HG03558 (cell line): ENCODE data around the gene TSHZ2.

Experiments used
- ATAC-seq: cut with Tn5 transposase; IDR thresholded peaks from one replicate; pipeline ENCODE4 v1.9.1; 2021; ENCODE audit warnings: moderate number of reproducible peaks; ENCODE audit not compliant: unreplicated experiment; ENCODE audit errors: extremely low read depth

TSHZ2 gene

DNA sequence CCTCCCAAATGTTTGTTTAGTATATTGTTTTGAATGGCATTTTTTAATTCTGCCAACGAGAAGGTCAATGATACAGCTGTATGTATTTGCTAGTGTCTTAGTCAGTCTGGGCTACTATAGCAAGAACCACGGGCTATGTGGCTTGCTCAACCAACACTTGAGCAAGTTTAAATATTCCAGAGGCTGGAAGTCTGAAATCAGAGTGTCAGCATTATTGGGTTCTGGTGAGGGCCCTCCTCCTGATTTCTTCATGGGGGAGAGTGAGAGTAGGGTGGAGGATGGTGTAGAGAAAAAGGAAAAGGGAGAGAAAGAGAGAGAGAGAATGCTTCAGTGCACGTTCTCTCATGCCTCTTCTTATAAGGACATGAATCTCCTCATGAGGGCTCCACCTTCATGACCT lies 144.6 kb downstream of the TSHZ2 start:
- no peak for ATAC-seq

DNA sequence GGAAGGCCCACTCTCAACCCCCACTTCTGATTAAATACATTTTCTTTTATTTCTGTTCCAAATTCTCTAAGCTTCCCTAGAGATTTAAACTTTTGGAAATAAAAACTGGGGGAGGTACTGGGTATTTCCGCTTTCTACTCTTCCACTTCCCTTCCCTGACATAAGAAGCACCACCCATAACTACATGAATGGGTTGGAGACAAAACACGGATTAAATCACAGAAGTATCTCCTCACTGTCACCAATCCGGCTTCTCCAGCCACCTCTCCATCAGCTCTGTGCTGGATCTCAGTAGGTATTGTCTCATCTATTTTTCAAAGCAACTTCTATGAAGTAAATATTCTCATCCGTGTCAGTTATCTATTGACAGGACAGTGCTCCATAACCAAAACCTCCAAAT lies 150.7 kb downstream of the TSHZ2 start:
- no peak for ATAC-seq

DNA sequence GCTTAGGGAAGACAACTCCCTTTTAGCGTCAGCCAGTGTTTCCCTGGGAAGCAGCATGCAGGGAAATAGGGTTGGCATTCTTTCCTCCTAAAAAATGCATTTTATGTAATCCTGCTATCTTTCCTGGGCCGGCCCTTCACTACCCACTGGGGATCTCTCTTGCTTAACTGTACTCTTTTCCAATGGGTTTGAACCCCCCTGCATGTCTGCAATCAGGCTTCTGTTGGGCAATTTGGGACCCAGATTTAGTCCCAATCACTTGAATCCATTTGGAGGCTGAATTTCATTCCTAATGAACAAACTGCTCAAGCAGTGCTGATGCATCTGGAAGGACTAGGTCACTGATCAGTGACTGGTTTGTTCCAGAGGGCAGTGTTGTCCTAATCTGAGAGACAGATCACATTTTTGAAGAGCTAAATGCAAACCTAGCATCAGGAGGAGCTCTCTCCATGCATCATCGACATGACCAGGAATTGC lies 152.0 kb downstream of the TSHZ2 start:
- ATAC-seq, result no peak

DNA sequence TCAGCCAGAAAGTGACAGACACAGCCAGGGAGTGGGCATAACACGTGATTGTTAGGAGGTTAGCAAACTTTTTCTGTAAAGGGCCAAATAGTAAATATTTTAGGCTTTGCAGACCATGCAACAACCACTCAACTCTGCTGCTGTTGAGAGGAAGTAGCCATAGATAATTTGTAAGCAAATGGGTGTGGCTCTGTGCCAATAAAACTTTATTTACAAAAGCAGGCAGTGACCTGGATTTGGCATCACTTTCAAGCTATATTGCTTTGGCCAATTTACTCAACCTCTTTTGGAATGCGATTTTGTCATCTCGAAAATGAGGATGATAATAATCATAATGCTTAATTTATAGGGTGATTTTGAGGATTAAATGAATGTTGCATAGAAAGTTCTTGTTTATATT lies 152.6 kb downstream of the TSHZ2 start:
- ATAC-seq, result no peak

DNA sequence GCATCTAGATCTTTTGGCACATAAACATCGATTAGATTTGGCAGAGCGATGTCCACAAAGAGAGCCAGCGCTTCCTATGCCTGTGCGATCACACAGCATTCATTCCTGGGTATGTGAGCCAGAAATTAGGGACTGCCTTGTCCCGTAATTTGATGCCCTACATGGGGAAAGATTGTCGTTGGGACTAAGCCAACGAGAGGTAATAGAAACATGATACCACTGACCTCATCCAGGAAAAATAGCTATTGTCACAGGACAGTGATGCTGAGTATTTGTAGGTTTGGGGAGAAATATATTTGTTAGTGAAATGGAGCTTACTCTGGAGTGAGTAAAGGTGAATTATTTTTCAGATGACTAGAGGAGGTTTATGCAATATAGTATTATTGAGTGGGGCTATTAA lies 154.0 kb downstream of the TSHZ2 start:
- no peak for ATAC-seq

DNA sequence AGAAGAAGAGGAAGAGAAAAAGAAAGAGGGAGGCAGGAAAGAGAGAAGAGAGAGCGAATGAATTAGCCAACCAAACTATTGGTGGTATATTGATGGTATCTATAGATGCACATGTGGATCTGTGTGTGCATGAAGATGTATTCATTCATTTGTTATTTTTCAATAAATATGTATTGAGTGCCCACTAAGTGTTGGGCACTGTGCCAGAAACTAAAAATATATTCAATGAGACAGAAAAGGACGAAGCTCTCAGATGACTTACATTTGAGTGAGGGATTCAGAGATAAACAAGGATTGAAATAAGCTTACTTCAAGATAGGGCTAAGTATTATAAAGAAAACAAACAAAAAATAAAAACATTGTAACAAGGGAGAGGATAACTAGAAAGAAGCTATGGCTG lies 154.9 kb downstream of the TSHZ2 start:
- no peak for ATAC-seq

DNA sequence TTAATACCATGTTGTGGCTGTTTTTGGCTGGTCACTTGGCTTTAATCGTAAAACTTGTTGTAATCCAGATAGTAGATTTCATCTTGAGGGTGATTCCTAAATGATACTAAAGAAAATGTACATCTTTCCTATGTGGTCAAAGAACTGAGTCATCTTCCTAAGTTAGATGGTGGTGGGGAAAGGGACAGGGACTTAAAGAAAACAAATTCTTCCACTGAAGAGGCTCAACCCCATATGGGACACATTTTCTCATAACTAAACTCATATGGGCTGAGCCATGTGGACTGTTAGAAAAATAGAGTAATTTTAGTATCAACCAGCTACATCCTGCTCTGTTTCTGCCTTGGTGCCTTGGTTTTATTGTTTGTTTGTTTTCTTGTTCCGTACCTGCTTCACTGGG lies 155.8 kb downstream of the TSHZ2 start:
- ATAC-seq, result no peak

DNA sequence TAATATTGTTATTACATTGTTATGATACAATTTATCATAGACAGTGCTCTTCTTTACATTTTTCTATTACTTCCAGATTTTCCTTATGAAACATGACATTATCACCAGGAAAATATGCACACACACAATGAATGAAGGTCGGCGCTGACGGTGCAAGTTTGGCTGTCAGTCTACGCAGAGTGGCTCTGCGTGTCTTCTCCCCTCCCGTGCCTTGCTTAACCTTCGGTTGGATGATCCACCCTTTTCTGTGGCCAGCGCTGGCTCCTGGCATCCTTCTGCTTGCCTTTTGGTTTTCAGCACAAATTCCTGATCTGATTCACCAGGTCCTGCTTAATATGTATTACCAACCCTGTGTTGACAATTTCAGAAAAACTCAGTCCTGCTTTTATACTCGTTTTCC lies 157.4 kb downstream of the TSHZ2 start:
- ATAC-seq, result no peak

DNA sequence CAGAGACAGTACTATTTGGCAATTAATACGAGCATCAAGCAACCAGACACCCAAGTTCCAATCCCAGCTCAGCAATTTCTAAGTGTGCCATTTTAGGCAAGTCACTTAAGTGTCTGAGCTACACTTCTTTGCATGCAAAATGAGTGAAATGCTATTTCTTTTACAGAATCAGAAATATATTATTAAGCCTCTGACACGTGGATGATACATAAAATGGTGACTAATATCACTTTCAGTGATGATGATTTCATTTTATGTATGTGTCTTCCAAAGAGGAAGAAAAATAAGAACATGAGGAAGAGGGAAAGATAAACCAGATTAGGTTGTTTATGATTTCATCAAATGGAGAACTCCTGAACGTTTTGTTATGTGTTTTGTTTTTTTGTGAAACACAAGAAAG lies 158.6 kb downstream of the TSHZ2 start:
- ATAC-seq, result no peak

DNA sequence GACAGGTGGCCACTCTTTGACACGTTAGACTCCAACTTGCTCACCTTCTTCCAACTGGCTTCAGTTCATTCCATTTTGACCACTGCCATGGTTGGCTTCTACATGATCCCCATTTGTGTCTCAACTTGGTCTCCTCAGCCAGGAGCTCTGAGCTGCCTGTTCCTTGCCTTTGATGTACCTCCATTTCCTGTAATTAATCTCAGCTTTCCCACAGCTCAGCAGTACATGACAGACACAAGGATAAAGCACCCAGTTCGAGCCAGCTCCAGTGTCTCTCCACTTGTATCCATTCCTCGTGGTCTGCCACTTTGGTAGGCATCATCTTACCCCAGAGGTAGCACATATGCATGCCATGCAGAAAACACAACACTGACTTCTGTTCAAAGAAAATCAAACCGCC lies 161.0 kb downstream of the TSHZ2 start:
- ATAC-seq, result no peak

DNA sequence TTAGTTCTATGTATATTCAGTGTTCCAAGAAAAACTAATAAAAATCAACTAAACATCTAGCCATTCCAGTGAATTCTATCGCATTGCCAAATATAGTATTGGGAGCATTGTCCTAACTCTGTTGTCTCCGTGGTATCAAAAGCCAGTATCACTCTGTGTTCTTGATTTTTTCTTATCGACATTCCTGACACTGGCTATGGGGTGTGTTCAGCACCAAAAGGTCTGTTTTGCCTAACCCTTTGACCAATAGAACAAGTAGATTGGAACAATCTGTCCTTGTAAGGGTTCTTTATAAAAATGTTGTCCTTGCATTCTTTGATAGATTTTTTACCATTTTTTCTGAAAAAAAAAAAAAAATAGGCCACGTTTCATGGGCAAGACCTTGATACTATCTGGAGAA lies 161.5 kb downstream of the TSHZ2 start:
- no peak for ATAC-seq

DNA sequence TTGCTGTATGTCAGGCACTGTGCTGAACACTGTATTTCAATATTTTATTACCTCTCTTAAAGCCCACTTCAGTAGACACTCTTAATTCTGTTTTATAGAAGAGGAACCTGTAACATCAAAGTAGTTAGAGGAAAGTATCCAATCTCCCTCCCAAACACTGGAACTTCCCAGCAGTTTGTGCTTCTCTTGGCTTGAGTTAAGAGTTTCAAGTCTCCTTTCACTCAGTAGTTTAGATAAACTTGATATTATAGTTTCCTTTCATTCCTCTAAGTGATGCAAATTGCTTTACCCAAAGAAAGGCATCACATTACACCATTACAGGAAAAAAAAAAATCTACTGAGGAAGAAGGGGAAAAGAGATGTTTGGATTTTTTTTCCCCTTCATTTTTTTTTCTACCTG lies 164.3 kb downstream of the TSHZ2 start:
- no peak for ATAC-seq

DNA sequence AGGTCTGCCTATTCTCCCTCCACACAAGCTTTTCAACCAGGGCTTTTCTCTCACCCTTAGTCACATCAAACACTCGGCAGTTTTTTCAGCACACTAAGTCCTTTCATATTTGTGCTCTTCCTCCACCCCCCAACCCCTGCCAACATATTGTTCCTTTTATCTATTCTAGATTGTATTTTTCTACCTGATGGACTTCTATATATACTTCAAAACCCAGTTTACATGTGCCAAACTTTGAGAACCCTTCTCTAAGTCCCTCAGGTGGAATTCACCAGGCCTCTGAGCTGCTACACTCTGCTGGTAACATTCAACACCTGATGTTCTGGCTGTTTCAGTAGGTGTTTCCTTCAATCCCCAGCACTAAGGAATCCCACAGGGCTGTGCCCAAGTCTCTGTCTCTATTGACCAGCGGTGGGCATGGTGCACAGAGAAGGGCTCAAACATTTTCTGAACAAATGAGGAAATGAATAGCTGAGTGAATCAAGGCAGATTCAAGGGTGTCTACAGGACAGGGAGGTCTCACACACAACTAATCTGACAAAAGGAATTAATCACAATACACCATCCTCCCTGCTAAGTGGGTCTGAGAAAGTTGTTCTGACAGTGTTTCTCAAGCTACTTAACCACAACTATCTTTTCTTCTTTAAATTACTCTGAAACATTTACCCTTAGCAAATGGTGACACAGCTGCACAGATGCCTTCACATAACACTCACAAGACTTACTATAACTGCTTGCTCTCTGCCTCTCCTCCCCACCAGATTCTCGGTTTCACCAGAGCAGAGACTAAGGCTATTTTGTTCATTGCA lies 166.5 kb downstream of the TSHZ2 start:
- ATAC-seq, result peak; percentile 89

DNA sequence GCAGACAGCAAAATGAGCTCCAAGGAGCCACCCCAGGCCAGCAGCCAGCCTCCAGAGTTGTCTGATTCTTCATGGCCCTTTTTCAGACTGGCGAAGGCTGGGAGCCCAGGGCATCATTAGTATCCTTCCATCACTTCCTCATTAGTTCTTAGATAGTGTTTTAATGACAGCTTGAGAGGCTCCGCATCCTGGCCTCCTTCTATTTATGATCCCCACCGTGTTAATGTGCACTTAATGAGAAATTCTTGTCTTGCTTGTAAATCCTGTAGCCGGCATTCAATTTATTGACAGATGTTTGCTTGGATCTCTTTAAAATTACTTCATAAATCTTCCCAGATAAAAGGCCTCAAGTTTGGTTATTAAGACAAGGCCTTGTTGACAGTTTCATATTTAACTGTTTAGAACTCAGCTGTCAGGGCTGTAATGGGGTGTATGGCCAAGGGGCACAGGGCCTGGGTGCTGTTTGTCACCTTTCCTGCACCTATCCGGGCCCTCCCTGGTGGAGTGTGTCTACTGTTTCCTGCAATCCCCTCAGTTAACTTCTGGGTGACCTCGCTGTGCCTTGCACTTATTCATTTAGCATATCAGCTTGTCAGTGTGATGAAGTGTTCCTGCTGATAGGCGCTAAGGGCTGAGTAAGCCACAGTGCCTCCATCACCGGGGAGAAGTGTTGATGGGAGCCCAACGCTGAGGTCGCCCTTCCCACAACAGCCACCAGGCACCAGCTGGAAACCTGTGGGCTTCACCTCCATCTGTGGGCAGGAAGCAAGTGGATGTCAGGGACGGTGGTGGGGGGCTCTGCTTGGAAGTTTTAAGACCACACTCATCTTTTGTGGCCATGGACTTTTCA lies 169.3 kb downstream of the TSHZ2 start:
- ATAC-seq, result no peak

DNA sequence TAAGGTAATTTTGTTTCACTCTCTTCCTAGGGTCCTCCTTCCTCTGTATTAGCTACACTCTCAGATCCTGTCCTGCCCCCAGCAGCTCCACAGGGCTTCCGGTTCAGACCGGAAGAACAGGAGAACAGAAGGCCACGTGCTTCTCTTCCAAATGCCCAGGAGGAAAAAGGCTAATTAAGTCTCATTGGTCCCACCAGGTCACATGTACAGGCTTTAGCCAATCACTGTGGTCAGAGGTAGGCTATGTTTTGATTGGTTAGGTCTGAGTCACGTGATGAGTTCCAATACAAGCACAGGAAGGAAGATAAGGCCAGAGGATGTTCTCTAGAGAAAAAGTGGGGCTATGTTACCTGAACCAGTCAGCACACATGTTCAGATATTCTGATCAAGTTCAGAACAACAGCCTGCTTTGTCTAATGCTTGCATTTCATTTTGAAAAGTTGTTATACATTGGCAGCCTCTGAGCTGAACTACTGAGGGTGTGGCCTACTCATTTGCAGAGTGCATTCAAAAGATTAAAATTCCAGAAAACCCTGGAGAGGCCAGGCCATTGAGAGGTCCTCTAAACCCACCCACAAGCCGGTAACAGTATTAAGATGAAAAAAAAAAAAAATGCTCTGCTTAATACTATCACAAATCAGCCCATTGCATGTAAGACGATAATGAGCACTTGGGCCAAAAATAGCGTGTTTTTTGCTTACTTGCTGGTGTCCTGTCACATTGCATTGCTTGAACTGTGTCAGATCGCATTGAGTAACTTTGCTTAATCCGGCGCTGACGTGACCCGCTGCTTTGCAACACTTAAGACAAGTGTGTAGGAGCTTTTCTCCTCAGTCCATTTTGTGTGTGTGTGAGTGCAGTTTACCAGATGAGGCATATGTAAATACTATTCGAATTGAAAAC lies 170.3 kb downstream of the TSHZ2 start:
- ATAC-seq, result no peak

DNA sequence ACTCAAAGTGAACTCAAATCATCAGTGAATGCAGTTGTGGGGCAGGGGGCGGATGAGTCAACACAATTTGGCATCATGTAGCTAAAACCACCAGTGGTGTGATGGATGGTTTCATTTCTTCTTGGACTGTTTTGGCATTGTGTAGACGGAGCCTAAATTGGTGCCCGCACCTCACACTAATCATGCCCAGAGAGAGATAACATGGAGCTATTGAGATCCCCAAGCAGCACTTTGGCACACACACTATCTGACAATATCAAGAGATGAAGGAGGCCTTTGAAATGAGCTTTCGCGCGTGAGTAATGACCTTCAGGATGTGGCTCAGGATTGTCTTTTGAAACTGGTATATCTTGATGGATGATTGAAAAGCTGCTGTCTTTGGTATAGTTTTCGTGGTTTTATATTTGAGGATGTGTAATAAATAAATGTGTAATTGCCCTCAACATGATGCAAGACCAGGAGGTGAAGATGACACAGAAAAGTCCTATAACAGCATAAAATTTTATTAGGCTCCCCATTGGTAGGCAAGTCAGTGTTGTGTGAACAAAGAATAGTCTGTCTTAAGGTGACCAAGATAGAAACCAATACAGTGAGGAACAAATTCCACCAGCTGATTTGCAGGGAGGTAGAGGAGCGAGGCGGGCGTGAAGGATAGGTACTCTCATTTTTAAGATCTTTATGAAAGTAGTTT lies 174.2 kb downstream of the TSHZ2 start:
- no peak for ATAC-seq

DNA sequence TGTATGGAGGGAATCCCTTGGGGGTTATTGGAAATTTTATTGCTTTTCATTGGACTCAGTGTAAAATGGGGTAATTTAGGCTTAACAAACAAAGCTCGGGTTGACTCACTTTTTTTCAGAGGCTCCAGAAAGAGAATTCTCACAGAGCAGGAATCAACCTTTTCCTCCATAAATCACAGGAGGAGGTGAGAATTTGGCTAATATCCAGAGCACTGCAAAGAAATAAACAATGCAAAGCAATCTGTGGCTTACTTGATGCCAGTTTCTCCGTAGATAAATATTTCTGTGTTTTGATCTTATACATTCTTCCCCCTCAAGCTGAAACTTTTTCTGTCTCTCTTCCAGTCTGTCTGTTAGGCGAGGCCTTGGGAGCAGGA lies 176.6 kb downstream of the TSHZ2 start:
- ATAC-seq, result no peak

DNA sequence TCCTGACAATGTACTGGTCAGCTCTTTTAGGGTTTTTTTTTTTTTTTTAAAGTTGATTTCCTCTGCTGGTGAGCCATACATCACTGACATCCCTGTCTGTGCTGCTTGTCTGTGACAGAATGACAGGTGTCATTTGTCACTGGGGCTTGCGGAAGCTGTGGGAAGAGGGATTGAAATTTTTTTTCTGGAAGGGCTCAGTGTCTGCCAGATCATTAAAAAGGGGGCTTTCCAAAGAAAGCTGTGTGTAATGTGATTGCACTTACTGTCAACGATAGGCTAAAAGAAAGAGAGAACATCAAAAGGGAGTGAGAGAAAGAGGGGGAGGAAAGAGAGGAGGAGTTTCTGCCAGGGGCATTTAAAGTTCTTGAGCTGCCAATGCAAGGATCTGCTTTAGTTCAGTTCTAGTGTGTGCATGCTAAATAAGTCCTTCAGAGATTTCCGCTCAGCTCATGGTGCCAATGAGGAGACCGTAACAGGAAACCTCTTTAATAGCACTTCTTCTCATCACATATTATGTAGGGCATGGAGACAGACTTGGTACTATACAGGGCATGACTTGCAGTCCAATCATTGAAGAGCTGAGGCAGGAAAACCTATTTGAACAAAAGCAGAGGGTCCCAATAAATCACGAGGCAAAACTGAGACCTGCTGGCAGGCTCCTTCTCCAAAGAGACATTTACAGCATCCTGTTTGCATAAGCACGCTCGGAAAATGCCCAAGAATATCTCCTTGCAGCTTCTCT lies 177.2 kb downstream of the TSHZ2 start:
- no peak for ATAC-seq

DNA sequence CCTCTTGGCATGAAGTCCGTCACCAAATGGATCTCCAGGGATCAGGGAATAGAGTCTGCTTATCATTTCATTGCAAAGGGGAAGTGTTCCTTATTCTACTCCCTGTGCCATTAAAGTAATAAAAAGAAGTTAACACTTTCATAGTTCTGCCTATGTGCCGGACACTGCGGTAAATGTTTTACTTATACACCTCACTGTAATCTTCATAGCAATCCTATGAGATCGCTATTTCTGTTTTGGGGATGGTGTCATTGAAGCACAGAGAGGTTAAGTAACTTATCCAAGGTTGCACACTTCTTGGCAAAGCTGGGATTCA lies 177.7 kb downstream of the TSHZ2 start:
- no peak for ATAC-seq

DNA sequence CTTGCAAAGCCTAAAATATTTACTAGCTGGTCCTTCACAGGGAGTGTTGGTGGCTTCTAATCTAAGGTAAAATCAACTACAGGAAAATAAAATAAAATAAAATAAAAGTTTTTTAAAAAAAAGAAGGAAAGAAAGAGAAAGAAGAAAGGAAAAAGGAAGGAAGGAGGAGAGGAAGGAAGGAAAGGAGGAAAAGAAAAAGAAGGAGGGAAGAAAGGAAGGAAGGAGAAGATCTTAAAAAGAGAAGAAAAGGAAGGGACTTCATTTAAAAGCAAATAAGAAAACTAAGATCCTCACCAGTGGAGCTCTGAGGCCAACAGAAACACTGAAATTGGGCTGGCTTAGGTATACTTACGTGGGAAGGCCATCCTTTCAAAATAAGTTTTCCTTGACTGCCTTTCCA lies 178.4 kb downstream of the TSHZ2 start:
- no peak for ATAC-seq
